Upper lobe of left lung (tissue), 4 donors: Measurements from ENCODE around the gene JMY.

Experiments
- EP300 ChIP-seq, 4 donors: sonication (generic); formaldehyde crosslinking; IDR thresholded peaks; one replicate each; pipeline ENCODE4 v1.5.1; 2017; ENCODE audit warnings: antibody characterized with exemption in 4 of 4, control low read depth in 2 of 4
- POLR2A ChIP-seq, 4 donors: fragments of 450-650 bp; IDR thresholded peaks; one replicate each; pipeline ENCODE4 v1.5.1; 2016 to 2017; ENCODE audit warnings: antibody characterized with exemption in 4 of 4, mild to moderate bottlenecking in 2 of 4
- TF ChIP-seq, protein P1 (sequence below), 6 experiments: fragments of 450-650 bp in 4 of 6; fragments of 200-600 bp in 2 of 6; sonication (generic) in 2 of 6; IDR thresholded peaks; one replicate each; pipeline ENCODE4 v1.5.1; 2016 to 2019; ENCODE audit warnings: antibody characterized with exemption in 6 of 6

- no peak for TF ChIP-seq POLR2A (IDR thresholded peaks at IDR 0.05)
- TF ChIP-seq, protein P1, sequence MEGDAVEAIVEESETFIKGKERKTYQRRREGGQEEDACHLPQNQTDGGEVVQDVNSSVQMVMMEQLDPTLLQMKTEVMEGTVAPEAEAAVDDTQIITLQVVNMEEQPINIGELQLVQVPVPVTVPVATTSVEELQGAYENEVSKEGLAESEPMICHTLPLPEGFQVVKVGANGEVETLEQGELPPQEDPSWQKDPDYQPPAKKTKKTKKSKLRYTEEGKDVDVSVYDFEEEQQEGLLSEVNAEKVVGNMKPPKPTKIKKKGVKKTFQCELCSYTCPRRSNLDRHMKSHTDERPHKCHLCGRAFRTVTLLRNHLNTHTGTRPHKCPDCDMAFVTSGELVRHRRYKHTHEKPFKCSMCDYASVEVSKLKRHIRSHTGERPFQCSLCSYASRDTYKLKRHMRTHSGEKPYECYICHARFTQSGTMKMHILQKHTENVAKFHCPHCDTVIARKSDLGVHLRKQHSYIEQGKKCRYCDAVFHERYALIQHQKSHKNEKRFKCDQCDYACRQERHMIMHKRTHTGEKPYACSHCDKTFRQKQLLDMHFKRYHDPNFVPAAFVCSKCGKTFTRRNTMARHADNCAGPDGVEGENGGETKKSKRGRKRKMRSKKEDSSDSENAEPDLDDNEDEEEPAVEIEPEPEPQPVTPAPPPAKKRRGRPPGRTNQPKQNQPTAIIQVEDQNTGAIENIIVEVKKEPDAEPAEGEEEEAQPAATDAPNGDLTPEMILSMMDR (IDR thresholded peaks at IDR 0.05), result no peak
- no peak for TF ChIP-seq EP300 (IDR thresholded peaks at IDR 0.05)
Observed at GRCh38 chr5:79193643-79194042, 42.3 kb upstream of the JMY start.
